Measurements from ENCODE around the gene UNC80. TPM values are rescaled to one million over a fixed set of nuclear protein-coding genes. Genes with fewer than 3 reads are reported as not detected.

The UNC80 gene
- total RNA-seq, 4 donors from 2014 or later: under 0.01 TPM; not detected in 3

- TF ChIP-seq, protein P1, sequence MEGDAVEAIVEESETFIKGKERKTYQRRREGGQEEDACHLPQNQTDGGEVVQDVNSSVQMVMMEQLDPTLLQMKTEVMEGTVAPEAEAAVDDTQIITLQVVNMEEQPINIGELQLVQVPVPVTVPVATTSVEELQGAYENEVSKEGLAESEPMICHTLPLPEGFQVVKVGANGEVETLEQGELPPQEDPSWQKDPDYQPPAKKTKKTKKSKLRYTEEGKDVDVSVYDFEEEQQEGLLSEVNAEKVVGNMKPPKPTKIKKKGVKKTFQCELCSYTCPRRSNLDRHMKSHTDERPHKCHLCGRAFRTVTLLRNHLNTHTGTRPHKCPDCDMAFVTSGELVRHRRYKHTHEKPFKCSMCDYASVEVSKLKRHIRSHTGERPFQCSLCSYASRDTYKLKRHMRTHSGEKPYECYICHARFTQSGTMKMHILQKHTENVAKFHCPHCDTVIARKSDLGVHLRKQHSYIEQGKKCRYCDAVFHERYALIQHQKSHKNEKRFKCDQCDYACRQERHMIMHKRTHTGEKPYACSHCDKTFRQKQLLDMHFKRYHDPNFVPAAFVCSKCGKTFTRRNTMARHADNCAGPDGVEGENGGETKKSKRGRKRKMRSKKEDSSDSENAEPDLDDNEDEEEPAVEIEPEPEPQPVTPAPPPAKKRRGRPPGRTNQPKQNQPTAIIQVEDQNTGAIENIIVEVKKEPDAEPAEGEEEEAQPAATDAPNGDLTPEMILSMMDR (IDR thresholded peaks at IDR 0.05; ENCODE audit: low read depth): no peak
Observed at GRCh38 chr2:209998596-209998995, 227.0 kb downstream of the UNC80 start.

- TF ChIP-seq, protein P1 (IDR thresholded peaks at IDR 0.05; ENCODE audit: low read depth): no peak
Observed at GRCh38 chr2:210000464-210001324, 229.1 kb downstream of the UNC80 start.

DNA sequence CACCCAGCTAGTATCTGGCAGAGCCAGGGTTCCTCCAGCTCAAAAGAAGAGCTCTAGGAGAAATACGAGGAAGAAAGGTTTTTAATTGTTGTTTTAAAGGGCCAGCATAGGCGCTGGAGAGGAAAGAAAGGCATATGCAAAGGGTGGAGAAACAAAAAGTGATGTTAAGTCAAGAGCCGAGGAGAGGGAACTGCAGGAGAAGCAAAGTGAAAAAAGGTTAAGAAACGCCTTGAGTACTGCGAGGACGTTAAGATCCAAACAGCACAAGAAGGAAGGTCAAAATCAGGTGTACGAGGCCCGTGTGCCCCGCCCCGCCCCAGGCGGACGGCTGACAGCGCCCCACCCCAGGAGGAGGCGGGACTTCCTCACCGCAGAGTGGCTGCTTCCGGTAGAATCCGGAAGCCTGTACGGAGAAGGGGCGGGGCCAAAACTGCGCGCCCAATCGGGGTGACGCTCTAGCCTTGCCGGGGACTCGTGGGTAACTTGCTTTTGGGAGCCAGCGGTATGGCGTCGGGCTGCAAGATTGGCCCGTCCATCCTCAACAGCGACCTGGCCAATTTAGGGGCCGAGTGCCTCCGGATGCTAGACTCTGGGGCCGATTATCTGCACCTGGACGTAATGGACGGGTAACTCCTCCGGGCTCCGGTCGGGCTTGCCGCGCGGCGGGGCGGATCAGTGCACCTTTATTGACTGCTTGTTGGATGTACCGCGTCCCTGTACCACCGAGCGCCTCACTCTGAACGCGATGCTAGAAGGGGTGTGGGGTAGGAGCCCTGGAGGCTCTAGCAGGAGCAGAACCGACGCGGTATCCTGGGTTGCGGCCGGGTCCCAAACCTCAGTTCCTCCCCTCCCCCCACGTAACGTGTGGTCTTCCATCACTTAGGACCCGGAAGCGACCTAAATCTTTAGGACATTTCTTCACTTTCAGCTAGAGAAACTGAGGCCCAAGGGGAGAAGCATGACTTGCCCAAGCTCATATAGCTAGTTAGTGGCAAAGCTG is 230.8 kb downstream of the UNC80 start, which contains the start of gene RPE:
TSS of gene RPE (plus strand) at position 481 of the 1,000 bp plus-strand sequence. CDS start at position 505, 24 bp downstream.
- TF ChIP-seq, protein P1 (IDR thresholded peaks at IDR 0.05; ENCODE audit: low read depth): no peak

DNA sequence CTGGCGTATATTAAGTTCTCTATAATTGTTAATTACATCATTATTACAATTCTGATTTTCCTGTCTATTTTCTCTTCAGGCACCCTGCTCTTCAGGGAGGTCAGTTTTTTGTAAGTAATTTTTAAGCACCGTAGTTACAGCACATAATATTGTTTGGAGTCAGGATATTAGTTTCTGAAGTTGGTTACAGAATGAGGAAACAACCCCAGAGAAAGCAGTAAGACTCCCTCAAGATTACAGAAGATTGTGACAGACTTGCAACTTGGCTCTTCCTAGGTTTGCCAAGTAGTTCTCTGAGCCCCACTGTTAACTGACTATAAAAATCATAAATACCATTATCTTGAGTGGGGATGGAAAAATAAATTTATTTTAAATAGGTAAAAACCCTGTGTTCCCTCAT is 231.7 kb downstream of the UNC80 start:
- TF ChIP-seq, protein P1 (IDR thresholded peaks at IDR 0.05; ENCODE audit: low read depth): no peak

- TF ChIP-seq, protein P1 (IDR thresholded peaks at IDR 0.05; ENCODE audit: low read depth): no peak
Observed at GRCh38 chr2:210004881-210005280, 233.2 kb downstream of the UNC80 start.

GRCh38 chr2:210007895-210008294 is 236.3 kb downstream of the UNC80 start:
- TF ChIP-seq, protein P1 (IDR thresholded peaks at IDR 0.05; ENCODE audit: low read depth): no peak
